H9 (cell line): ENCODE results near the gene ZBTB17. TPM values are rescaled to one million over a fixed set of nuclear protein-coding genes. Genes with fewer than 3 reads are reported as not detected.

Experiments used
- DNase-seq: peaks from one replicate; pipeline ENCODE4 v3.0.0-alpha.2; 2017
- H2AFZ ChIP-seq: one replicate; pipeline ENCODE4 v1.6.1; 2013; ENCODE audit warnings: mild to moderate bottlenecking, low read length, control low read depth, moderate library complexity
- H2AK5ac ChIP-seq: 2 replicates; pipeline ENCODE4 v1.6.1; 2013; ENCODE audit warnings: low read length, control low read depth, mixed read lengths; ENCODE audit not compliant: insufficient read length
- H2BK120ac ChIP-seq: one replicate; pipeline ENCODE4 v1.6.1; 2013; ENCODE audit warnings: low read depth, mild to moderate bottlenecking, low read length, control low read depth, inconsistent platforms; ENCODE audit not compliant: poor library complexity, severe bottlenecking
- H2BK12ac ChIP-seq: 2 replicates; pipeline ENCODE4 v1.6.1; 2013; ENCODE audit warnings: low read length, control low read depth, mixed read lengths, low read depth; ENCODE audit not compliant: insufficient read length
- H2BK15ac ChIP-seq: 2 replicates; pipeline ENCODE4 v1.6.1; 2013; ENCODE audit warnings: low read depth, low read length, control low read depth
- H2BK20ac ChIP-seq: one replicate; pipeline ENCODE4 v1.6.1; 2013; ENCODE audit warnings: low read depth, mild to moderate bottlenecking, low read length, control low read depth, inconsistent platforms; ENCODE audit not compliant: poor library complexity, severe bottlenecking
- H2BK5ac ChIP-seq: 2 replicates; pipeline ENCODE4 v1.6.1; 2013; ENCODE audit warnings: low read length, control low read depth, mixed read lengths; ENCODE audit not compliant: insufficient read length
- H3K14ac ChIP-seq: 2 replicates; pipeline ENCODE4 v1.6.1; 2013; ENCODE audit warnings: low read length, control low read depth; ENCODE audit not compliant: insufficient read depth
- H3K18ac ChIP-seq: 2 replicates; pipeline ENCODE4 v1.6.1; 2013; ENCODE audit warnings: low read depth, mild to moderate bottlenecking, mixed read lengths, low read length, control low read depth; ENCODE audit not compliant: insufficient read length
- H3K23ac ChIP-seq: 2 replicates; pipeline ENCODE4 v1.6.1; 2013; ENCODE audit warnings: low read length, control low read depth, mixed read lengths, low read depth; ENCODE audit not compliant: insufficient read length
- H3K23me2 ChIP-seq: 2 replicates; pipeline ENCODE4 v1.6.1; 2013; ENCODE audit warnings: low read depth, mild to moderate bottlenecking, mixed read lengths, low read length, control low read depth; ENCODE audit not compliant: insufficient read length, poor library complexity, severe bottlenecking
- H3K27ac ChIP-seq: 2 replicates; pipeline ENCODE4 v1.5.1; 2013; ENCODE audit warnings: low read length, control low read depth, mixed read lengths, low read depth; ENCODE audit not compliant: insufficient read length
- H3K27me3 ChIP-seq: 2 replicates; pipeline ENCODE4 v1.6.1; 2013; ENCODE audit warnings: low read length, control low read depth, inconsistent platforms; ENCODE audit not compliant: insufficient read depth
- H3K4ac ChIP-seq: 2 replicates; pipeline ENCODE4 v1.6.1; 2013; ENCODE audit warnings: low read depth, mild to moderate bottlenecking, control low read depth, inconsistent platforms, low read length, moderate library complexity
- H3K4me1 ChIP-seq: 2 replicates; pipeline ENCODE4 v1.6.1; 2013; ENCODE audit warnings: low read length, control low read depth, inconsistent platforms; ENCODE audit not compliant: insufficient read depth
- H3K4me2 ChIP-seq: 2 replicates; pipeline ENCODE4 v1.6.1; 2013; ENCODE audit warnings: low read length, control low read depth, mixed read lengths; ENCODE audit not compliant: insufficient read length, insufficient read depth
- H3K56ac ChIP-seq: 2 replicates; pipeline ENCODE4 v1.6.1; 2013; ENCODE audit warnings: low read depth, mild to moderate bottlenecking, mixed read lengths, low read length, control low read depth; ENCODE audit not compliant: insufficient read length
- H3K79me1 ChIP-seq: 2 replicates; pipeline ENCODE4 v1.6.1; 2013; ENCODE audit warnings: low read depth, mild to moderate bottlenecking, moderate library complexity, low read length, control low read depth, inconsistent platforms; ENCODE audit not compliant: insufficient read depth, poor library complexity, severe bottlenecking
- H3K79me2 ChIP-seq: 2 replicates; pipeline ENCODE4 v1.6.1; 2013; ENCODE audit warnings: low read length, control low read depth, inconsistent platforms; ENCODE audit not compliant: insufficient read depth
- H3K9ac ChIP-seq: 2 replicates; pipeline ENCODE4 v1.6.1; 2013; ENCODE audit warnings: low read length, control low read depth, mixed read lengths; ENCODE audit not compliant: insufficient read length; ENCODE audit errors: extremely low read depth
- H3K9me3 ChIP-seq: one replicate; pipeline ENCODE4 v1.6.1; 2013; ENCODE audit warnings: low read depth, low read length, inconsistent platforms; ENCODE audit not compliant: control insufficient read depth
- H3T11ph ChIP-seq: one replicate; pipeline ENCODE4 v1.6.1; 2013; ENCODE audit warnings: mild to moderate bottlenecking, low read length, control low read depth, inconsistent platforms
- H4K20me1 ChIP-seq: one replicate; pipeline ENCODE4 v1.6.1; 2013; ENCODE audit not compliant: control insufficient read depth, insufficient read length, insufficient read depth
- H4K5ac ChIP-seq: 2 replicates; pipeline ENCODE4 v1.6.1; 2013; ENCODE audit warnings: low read depth, mild to moderate bottlenecking, mixed read lengths, low read length, control low read depth; ENCODE audit not compliant: insufficient read length
- H4K8ac ChIP-seq: replicated peaks from 2 replicates; pipeline ENCODE4 v1.6.1; 2013; ENCODE audit warnings: low read length, control low read depth, mixed read lengths, low read depth; ENCODE audit not compliant: insufficient read length
- H4K91ac ChIP-seq: 2 replicates; pipeline ENCODE4 v1.6.1; 2013; ENCODE audit warnings: low read depth, mild to moderate bottlenecking, moderate library complexity, mixed read lengths, low read length, control low read depth; ENCODE audit not compliant: insufficient read length
- H3K27ac Mint-ChIP-seq, 3 experiments: 2 replicates in 2 of 3; 3 replicates in 1 of 3; pipeline ENCODE4 v1.8.0; 2020 to 2021; ENCODE audit warnings: mixed read lengths in 3 of 3, mild to moderate bottlenecking in 1 of 3, moderate library complexity in 1 of 3
- H3K27me3 Mint-ChIP-seq: 2 replicates; pipeline ENCODE4 v1.8.0; 2021; ENCODE audit warnings: low read depth, mild to moderate bottlenecking, moderate library complexity, mixed read lengths
- H3K36me3 Mint-ChIP-seq, 3 experiments: 2 replicates in 2 of 3; 3 replicates in 1 of 3; pipeline ENCODE4 v1.8.0; 2020 to 2021; ENCODE audit warnings: low read depth in 3 of 3, mixed read lengths in 3 of 3; ENCODE audit not compliant: insufficient read depth in 1 of 3
- H3K4me1 Mint-ChIP-seq, 2 experiments: 2 replicates each; pipeline ENCODE4 v1.8.0; 2020; ENCODE audit warnings: mixed read lengths in 2 of 2
- H3K4me3 Mint-ChIP-seq, 2 experiments: 2 replicates in 1 of 2; 3 replicates in 1 of 2; pipeline ENCODE4 v1.8.0; 2020 to 2021; ENCODE audit warnings: mild to moderate bottlenecking in 2 of 2, mixed read lengths in 2 of 2, moderate library complexity in 1 of 2
- H3K9me3 Mint-ChIP-seq, 2 experiments: 2 replicates in 1 of 2; 3 replicates in 1 of 2; pipeline ENCODE4 v1.8.0; 2020; ENCODE audit warnings: mild to moderate bottlenecking in 2 of 2, mixed read lengths in 2 of 2, moderate library complexity in 1 of 2
- CTCF ChIP-seq: fragments of 200-600 bp; sonication (generic); conservative IDR thresholded peaks from 3 replicates; pipeline ENCODE4 v1.8.0; 2021; ENCODE audit warnings: antibody characterized with exemption, mild to moderate bottlenecking
- WGBS: extraction: QIAGEN DNeasy Blood & Tissue Kit; methylation state at CpG from one replicate; pipeline ENCODE4 v1.1.7; 2013; ENCODE audit warnings: missing lambda C conversion rate, low lambda C conversion rate, mixed read lengths; ENCODE audit not compliant: insufficient read length; ENCODE audit errors: extremely low coverage; 5-methylcytosine and 5-hydroxymethylcytosine counted together
- total RNA-seq: library from RNA; stranded (reverse); gene quantifications from 2 replicates; pipeline ENCODE4 v1.2.1, GENCODE V29; 2021

ZBTB17 gene
- total RNA-seq, 1 experiment from 2014 or later = 16.5 TPM

GRCh38 chr1:15948091-15948591, 27.8 kb downstream of the ZBTB17 start:
- no peak for TF ChIP-seq CTCF
- no peak overlapping the region for H2BK15ac ChIP-seq
- H2BK120ac ChIP-seq = no peak overlapping the region
- H3K36me3 Mint-ChIP-seq = peaks cover 9 to 36% (median 20%) of the 10 kb centered on the region in 3 experiments
- no peak overlapping the region for H2AK5ac ChIP-seq
- H3K4ac ChIP-seq = no peak overlapping the region
- no peak overlapping the region for H3K14ac ChIP-seq
- DNase-seq = no peak
- peaks cover 43 to 46% of the 10 kb centered on the region in 2 experiments for H3K4me1 Mint-ChIP-seq
- no peaks in the 10 kb centered on the region for H3K9me3 Mint-ChIP-seq
- no peak overlapping the region for H2BK12ac ChIP-seq
- H3K4me2 ChIP-seq = no peak overlapping the region
- H3K79me1 ChIP-seq = no peaks in the 10 kb centered on the region
- H3K9me3 ChIP-seq = no peaks in the 10 kb centered on the region
- H3K4me3 Mint-ChIP-seq = no peak overlapping the region
- H3K23ac ChIP-seq = no peak overlapping the region
- H3K23me2 ChIP-seq = no peaks in the 10 kb centered on the region
- H3K27ac Mint-ChIP-seq = peak overlapping the region in 2 of 3 experiments; percentile 14 to 46; a peak in 3 of 7 replicates
- H4K5ac ChIP-seq = no peak overlapping the region
- no peak overlapping the region for H3K56ac ChIP-seq
- no peak overlapping the region for H3T11ph ChIP-seq
- WGBS = no CpG with 5 or more reads among the region's 16 CpGs
- 0 out of 2 replicates have a peak, but pooled peaks cover 2% of the 10 kb centered on the region for H3K4me1 ChIP-seq
- no peaks in the 10 kb centered on the region for H3K27me3 ChIP-seq
- peaks cover 5% of the 10 kb centered on the region for H4K20me1 ChIP-seq
- H3K79me2 ChIP-seq = no peaks in the 10 kb centered on the region
- no peak overlapping the region for H2BK5ac ChIP-seq
- H4K91ac ChIP-seq = no peak overlapping the region
- H2AFZ ChIP-seq = no peak overlapping the region
- H3K27me3 Mint-ChIP-seq = no peaks in the 10 kb centered on the region
- no peak overlapping the region for H4K8ac ChIP-seq
- no peak overlapping the region for H3K9ac ChIP-seq
- H2BK20ac ChIP-seq = no peak overlapping the region
- H3K27ac ChIP-seq = no peak overlapping the region
- no peak overlapping the region for H3K18ac ChIP-seq
